DOHH2 (cell line): Measurements from ENCODE around the gene XPO6.

Source experiments
- H3F3A ChIP-seq: fragments of 200-600 bp; sonication (generic), shearing (Covaris generic); 2 replicates; pipeline ENCODE4 v1.6.0; 2016; ENCODE audit warnings: antibody characterized with exemption, mild to moderate bottlenecking; ENCODE audit not compliant: control insufficient read depth, insufficient read depth
- H3K27ac ChIP-seq: fragments of 200-600 bp; sonication (generic); 2 replicates; pipeline ENCODE4 v1.5.1; 2014; ENCODE audit warnings: low read depth, mild to moderate bottlenecking, low read length, moderate library complexity
- H3K27me3 ChIP-seq: fragments of 200-600 bp; sonication (generic); 2 replicates; pipeline ENCODE4 v1.6.1; 2014; ENCODE audit warnings: mild to moderate bottlenecking, low read length, mixed read lengths; ENCODE audit not compliant: control insufficient read depth
- H3K36me3 ChIP-seq: fragments of 200-600 bp; sonication (generic); 2 replicates; pipeline ENCODE4 v1.6.1; 2014; ENCODE audit warnings: mild to moderate bottlenecking, low read length, moderate library complexity, mixed read lengths; ENCODE audit not compliant: control insufficient read depth
- H3K4me1 ChIP-seq: fragments of 200-600 bp; sonication (generic); 2 replicates; pipeline ENCODE4 v1.6.1; 2014; ENCODE audit warnings: mild to moderate bottlenecking, low read length, mixed read lengths; ENCODE audit not compliant: control insufficient read depth
- H3K4me2 ChIP-seq: fragments of 200-600 bp; sonication (generic); 2 replicates; pipeline ENCODE4 v1.6.0; 2014; ENCODE audit warnings: mild to moderate bottlenecking, low read length, moderate library complexity
- H3K4me3 ChIP-seq: fragments of 200-600 bp; sonication (generic); 2 replicates; pipeline ENCODE4 v1.5.1; 2014; ENCODE audit warnings: mild to moderate bottlenecking, low read length, mixed read lengths
- H3K79me2 ChIP-seq: fragments of 200-600 bp; sonication (generic); 2 replicates; pipeline ENCODE4 v1.6.1; 2014; ENCODE audit warnings: mild to moderate bottlenecking, low read length, mixed read lengths; ENCODE audit not compliant: control insufficient read depth
- H3K9me2 ChIP-seq: fragments of 200-600 bp; sonication (generic); replicated peaks from 2 replicates; pipeline ENCODE4 v1.6.1; 2014; ENCODE audit warnings: mild to moderate bottlenecking, low read length, mixed read lengths; ENCODE audit not compliant: control insufficient read depth
- H3K9me3 ChIP-seq: fragments of 200-600 bp; sonication (generic); 2 replicates; pipeline ENCODE4 v1.6.1; 2014; ENCODE audit warnings: antibody characterized with exemption, low read length, mixed read lengths; ENCODE audit not compliant: control insufficient read depth, insufficient read depth
- H4K20me1 ChIP-seq: fragments of 200-600 bp; sonication (generic); 2 replicates; pipeline ENCODE4 v1.6.0; 2014; ENCODE audit warnings: low read depth, mild to moderate bottlenecking, antibody characterized with exemption, low read length, moderate library complexity; ENCODE audit not compliant: control insufficient read depth, insufficient read depth
- EZH2phosphoT487 ChIP-seq: fragments of 200-600 bp; sonication (generic); IDR thresholded peaks from 2 replicates; pipeline ENCODE4 v1.6.1; 2017; ENCODE audit warnings: borderline replicate concordance, mild to moderate bottlenecking, antibody characterized with exemption, low read length, moderate library complexity, mixed read lengths
- TF ChIP-seq, protein P1 (sequence below): fragments of 200-600 bp; sonication (generic); IDR thresholded peaks from one replicate; pipeline ENCODE4 v1.5.1; 2014; ENCODE audit warnings: antibody characterized with exemption, mild to moderate bottlenecking, low read depth, low read length; ENCODE audit not compliant: poor library complexity, severe bottlenecking

Gene XPO6

DNA sequence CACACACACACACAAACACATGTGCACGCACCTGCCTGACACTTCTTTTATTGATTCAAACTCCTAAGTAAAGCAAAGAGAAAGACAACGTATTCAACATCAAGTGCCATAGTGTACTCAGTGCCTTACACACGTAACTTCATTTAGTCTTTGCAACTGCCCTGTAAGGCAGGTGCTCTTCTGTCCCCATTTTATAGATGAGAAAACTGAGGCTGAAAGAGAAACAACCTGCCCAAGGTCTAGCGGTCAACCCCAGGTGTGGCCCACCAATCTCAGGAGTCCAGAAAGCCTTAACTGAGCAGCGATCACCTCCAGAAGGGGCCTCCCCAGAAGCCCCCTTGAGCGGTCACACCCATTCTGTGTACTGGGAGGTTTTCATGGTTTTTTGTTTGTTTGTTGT is 137.9 kb downstream of the XPO6 start:
- no peaks in the 10 kb centered on the region for H3K9me2 ChIP-seq
- no peaks in the 10 kb centered on the region for H3K36me3 ChIP-seq
- no peak overlapping the region for H3K27ac ChIP-seq
- H3K27me3 ChIP-seq, result no peaks in the 10 kb centered on the region
- H3K9me3 ChIP-seq, result no peaks in the 10 kb centered on the region
- TF ChIP-seq EZH2phosphoT487, result no peak
- TF ChIP-seq, protein P1, sequence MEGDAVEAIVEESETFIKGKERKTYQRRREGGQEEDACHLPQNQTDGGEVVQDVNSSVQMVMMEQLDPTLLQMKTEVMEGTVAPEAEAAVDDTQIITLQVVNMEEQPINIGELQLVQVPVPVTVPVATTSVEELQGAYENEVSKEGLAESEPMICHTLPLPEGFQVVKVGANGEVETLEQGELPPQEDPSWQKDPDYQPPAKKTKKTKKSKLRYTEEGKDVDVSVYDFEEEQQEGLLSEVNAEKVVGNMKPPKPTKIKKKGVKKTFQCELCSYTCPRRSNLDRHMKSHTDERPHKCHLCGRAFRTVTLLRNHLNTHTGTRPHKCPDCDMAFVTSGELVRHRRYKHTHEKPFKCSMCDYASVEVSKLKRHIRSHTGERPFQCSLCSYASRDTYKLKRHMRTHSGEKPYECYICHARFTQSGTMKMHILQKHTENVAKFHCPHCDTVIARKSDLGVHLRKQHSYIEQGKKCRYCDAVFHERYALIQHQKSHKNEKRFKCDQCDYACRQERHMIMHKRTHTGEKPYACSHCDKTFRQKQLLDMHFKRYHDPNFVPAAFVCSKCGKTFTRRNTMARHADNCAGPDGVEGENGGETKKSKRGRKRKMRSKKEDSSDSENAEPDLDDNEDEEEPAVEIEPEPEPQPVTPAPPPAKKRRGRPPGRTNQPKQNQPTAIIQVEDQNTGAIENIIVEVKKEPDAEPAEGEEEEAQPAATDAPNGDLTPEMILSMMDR, result no peak
- no peaks in the 10 kb centered on the region for H4K20me1 ChIP-seq
- H3K4me1 ChIP-seq, result no peaks in the 10 kb centered on the region
- no peaks in the 10 kb centered on the region for H3K79me2 ChIP-seq
- no peaks in the 10 kb centered on the region for H3F3A ChIP-seq
- H3K4me2 ChIP-seq, result no peak overlapping the region
- no peak overlapping the region for H3K4me3 ChIP-seq

DNA sequence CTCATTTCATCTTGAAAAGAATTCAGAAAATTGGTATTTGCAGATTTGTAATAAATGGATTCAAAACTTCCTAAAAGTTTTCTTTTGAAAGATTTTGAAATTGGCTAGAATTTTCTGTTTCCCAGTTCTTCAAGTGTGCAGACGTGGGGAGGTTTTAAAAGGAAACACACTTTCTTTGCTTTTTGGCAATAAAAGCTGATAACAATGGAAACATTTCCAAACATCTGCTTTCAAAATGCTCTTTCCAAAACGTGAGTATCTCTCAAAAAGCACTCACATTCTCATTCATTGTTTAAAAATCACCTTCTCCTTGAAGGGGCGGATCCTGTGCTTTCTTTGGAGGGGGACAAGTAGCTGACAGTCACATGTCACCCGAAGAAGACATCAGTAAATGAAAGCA is 139.7 kb downstream of the XPO6 start:
- Histone ChIP-seq H3K4me2 (no peak overlapping the region), H3F3A (no peaks in the 10 kb centered on the region), H4K20me1 (no peaks in the 10 kb centered on the region), H3K36me3 (no peaks in the 10 kb centered on the region), H3K27ac (no peak overlapping the region), H3K79me2 (no peaks in the 10 kb centered on the region), H3K27me3 (no peaks in the 10 kb centered on the region), H3K4me1 (no peaks in the 10 kb centered on the region), H3K4me3 (no peak overlapping the region), H3K9me3 (no peaks in the 10 kb centered on the region), H3K9me2 (no peaks in the 10 kb centered on the region)
- TF ChIP-seq, protein P1, result no peak
- no peak for TF ChIP-seq EZH2phosphoT487

DNA sequence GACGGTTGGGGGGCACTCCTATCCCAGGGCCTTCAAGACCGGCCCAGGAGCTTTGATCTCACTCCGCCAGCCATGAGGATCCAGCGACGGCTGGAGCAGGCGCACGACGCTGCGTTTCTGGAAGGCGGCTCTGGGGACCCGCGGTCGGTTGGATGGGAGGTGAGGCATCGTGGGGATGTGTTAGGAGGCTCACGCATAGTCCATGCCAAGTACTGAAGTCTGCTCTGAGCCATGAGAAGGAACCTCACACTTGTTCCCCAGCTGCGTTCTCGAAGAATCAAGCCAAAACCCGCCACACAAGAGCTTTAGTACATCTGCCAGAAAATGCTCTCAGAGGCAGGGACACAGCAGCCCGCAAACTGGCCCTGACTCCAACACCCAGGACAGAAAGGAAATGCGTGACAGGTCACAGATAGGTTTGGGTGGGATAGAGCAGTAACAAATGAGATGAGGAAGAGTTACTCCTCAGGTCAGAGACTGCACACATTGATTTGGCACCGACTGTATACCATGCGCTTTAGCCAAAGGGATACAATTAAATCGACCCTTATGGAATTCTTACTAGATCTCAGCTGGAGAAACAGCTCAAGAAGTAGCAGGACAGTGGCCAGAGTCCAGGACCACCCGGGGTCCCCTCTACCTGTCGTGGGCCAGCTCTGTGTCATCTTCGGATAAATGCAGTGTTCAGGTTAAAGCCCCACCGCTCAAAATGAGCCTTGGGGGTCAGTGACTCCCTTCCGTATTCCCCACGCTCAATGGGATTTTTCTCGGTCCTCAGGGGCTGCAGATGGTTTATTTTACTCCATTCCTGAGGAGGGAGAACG is 141.6 kb downstream of the XPO6 start:
- Histone ChIP-seq H3K79me2 (no peaks in the 10 kb centered on the region), H3K4me1 (no peaks in the 10 kb centered on the region), H3F3A (no peaks in the 10 kb centered on the region), H3K4me3 (no peak overlapping the region), H3K27me3 (no peaks in the 10 kb centered on the region), H3K9me3 (no peaks in the 10 kb centered on the region), H3K36me3 (no peaks in the 10 kb centered on the region), H3K4me2 (no peak overlapping the region), H3K27ac (no peak overlapping the region), H4K20me1 (no peaks in the 10 kb centered on the region), H3K9me2 (no peaks in the 10 kb centered on the region)
- TF ChIP-seq EZH2phosphoT487, result no peak
- TF ChIP-seq, protein P1, result no peak
